ENCODE measurements around the gene LSMEM2.

LSMEM2 gene

DNA sequence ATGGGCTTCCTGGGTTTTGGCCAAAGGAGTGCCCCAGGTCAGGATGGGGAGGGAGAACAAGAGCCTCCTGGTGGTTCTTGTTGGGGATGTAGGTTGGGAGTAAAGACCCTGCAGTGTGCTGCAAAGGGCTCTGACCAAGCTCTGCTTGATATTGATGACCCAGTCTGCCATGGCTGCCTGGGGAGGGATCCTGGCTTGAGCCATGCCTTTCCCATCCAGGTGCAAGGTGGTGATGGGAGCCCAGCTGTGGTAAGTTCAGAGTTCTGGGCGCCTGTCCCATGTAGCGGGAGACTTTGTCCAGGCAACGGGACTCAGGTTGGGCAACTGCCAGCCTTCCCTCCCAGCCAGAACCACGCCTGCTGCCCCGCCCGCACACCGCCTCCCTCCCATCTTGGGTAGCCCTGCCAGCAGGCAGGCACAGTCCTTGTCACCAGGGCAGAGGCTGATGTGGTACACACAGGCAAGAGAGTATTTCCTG lies 40.3 kb upstream of the LSMEM2 start:
- Histone ChIP-seq H3K23ac (ENCODE audit: low read length) (no peak overlapping the region), H3K4me3 (ENCODE audit: low read length) (no peak overlapping the region), H2BK120ac (ENCODE audit: low read depth, low read length) (no peak overlapping the region), H3K18ac (ENCODE audit: low read length) (peak overlapping the region; percentile 11), H3K56ac (ENCODE audit: low read length) (peak overlapping the region; percentile 98), H3K27me3 (ENCODE audit: insufficient read depth, low read length, poor library complexity) (no peaks in the 10 kb centered on the region), H2AK5ac (ENCODE audit: low read length) (no peak overlapping the region), H3K79me2 (ENCODE audit: control insufficient read depth, insufficient read depth, low read length) (peaks cover 68% of the 10 kb centered on the region), H3K4me1 (ENCODE audit: control insufficient read depth, low read depth, low read length) (peaks cover 39% of the 10 kb centered on the region), H4K5ac (ENCODE audit: low read length) (no peak overlapping the region), H2BK15ac (replicated peaks; ENCODE audit: low read depth) (no peak overlapping the region), H3K4me2 (ENCODE audit: low read length) (no peak overlapping the region), H3K27ac (ENCODE audit: low read depth, low read length) (no peak overlapping the region), H3K4ac (ENCODE audit: low read depth, low read length) (peak overlapping the region; percentile 57), H4K8ac (ENCODE audit: low read depth, low read length) (no peak overlapping the region), H2BK5ac (ENCODE audit: low read length) (no peak overlapping the region), H3K9ac (ENCODE audit: low read length) (peak overlapping the region; percentile 98), H3K36me3 (ENCODE audit: control insufficient read depth, insufficient read depth, low read length) (no peaks in the 10 kb centered on the region), H3K79me1 (ENCODE audit: low read length) (peaks cover 36% of the 10 kb centered on the region)
- no CpG with 5 or more reads among the region's 7 CpGs for WGBS (ENCODE audit: extremely low coverage, insufficient coverage, low lambda C conversion rate)
- peak; percentile 57 for DNase-seq

DNA sequence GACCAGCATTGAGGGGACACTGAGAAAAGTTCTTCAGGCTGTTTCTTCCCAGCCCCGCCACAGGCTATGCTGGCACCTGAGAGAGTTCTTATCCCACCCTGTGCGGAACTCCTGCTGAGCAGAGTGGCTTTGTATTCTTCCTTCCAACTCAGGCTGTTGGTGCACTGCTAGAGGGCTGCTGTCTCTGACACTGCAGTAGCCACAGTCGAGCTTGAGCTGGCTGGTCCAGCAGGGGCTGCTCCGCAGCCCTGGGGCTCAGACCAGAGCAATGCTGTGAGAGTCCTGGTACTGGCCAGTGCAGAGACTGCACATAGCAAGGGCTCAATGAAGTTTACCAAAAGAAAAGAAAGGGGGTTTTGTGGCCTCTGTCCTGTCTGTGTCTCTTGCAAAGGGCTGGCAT lies 39.2 kb upstream of the LSMEM2 start:
- peaks cover 38% of the 10 kb centered on the region for H3K79me1 ChIP-seq (ENCODE audit: low read length)
- DNase-seq: no peak
- no peak overlapping the region for H2AK5ac ChIP-seq (ENCODE audit: low read length)
- no peak overlapping the region for H3K4me3 ChIP-seq (ENCODE audit: low read length)
- peaks cover 39% of the 10 kb centered on the region for H3K4me1 ChIP-seq (ENCODE audit: control insufficient read depth, low read depth, low read length)
- no peak overlapping the region for H2BK15ac ChIP-seq (replicated peaks; ENCODE audit: low read depth)
- no peaks in the 10 kb centered on the region for H3K27me3 ChIP-seq (ENCODE audit: insufficient read depth, low read length, poor library complexity)
- peak overlapping the region; percentile 19 for H3K9ac ChIP-seq (ENCODE audit: low read length)
- H2BK120ac ChIP-seq (ENCODE audit: low read depth, low read length): no peak overlapping the region
- no peak overlapping the region for H4K5ac ChIP-seq (ENCODE audit: low read length)
- peaks cover 76% of the 10 kb centered on the region for H3K79me2 ChIP-seq (ENCODE audit: control insufficient read depth, insufficient read depth, low read length)
- no peak overlapping the region for H4K8ac ChIP-seq (ENCODE audit: low read depth, low read length)
- H3K23ac ChIP-seq (ENCODE audit: low read length): peak overlapping the region; percentile 35
- no peak overlapping the region for H3K18ac ChIP-seq (ENCODE audit: low read length)
- H3K56ac ChIP-seq (ENCODE audit: low read length): peak overlapping the region; percentile 63
- H3K36me3 ChIP-seq (ENCODE audit: control insufficient read depth, insufficient read depth, low read length): no peaks in the 10 kb centered on the region
- no peak overlapping the region for H3K27ac ChIP-seq (ENCODE audit: low read depth, low read length)
- WGBS (ENCODE audit: extremely low coverage, insufficient coverage, low lambda C conversion rate): no CpG with 5 or more reads among the region's 4 CpGs
- no peak overlapping the region for H2BK5ac ChIP-seq (ENCODE audit: low read length)
- no peak overlapping the region for H3K4ac ChIP-seq (ENCODE audit: low read depth, low read length)
- no peak overlapping the region for H3K4me2 ChIP-seq (ENCODE audit: low read length)

DNA sequence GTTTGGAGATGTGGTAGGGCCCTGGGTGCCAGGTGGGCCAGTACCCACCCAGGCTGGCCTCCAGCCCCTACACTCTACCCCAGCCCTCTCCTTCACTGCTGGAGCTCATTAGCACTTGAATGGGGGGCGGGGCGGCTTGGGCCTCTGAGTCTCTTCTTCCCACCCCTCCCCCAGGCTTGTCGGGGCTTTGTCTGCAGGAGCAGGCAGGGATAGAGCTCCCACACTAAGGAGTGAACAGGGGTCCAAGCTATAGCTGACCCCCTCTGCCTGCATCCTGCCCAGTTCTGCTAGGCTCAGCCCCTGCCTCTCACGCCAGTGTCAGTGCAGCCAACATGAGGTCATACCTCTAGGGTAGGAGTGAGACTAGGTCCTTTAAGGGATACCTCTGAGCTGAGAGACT lies 37.7 kb upstream of the LSMEM2 start:
- H3K23ac ChIP-seq (ENCODE audit: low read length): no peak overlapping the region
- peaks cover 43% of the 10 kb centered on the region for H3K4me1 ChIP-seq (ENCODE audit: control insufficient read depth, low read depth, low read length)
- H3K56ac ChIP-seq (ENCODE audit: low read length): peak overlapping the region; percentile 83
- H2AK5ac ChIP-seq (ENCODE audit: low read length): peak overlapping the region; percentile 0
- peak overlapping the region; percentile 62 for H3K9ac ChIP-seq (ENCODE audit: low read length)
- H3K4me2 ChIP-seq (ENCODE audit: low read length): peak overlapping the region; percentile 43
- no peak overlapping the region for H2BK15ac ChIP-seq (replicated peaks; ENCODE audit: low read depth)
- H3K79me1 ChIP-seq (ENCODE audit: low read length): peaks cover 39% of the 10 kb centered on the region
- no peak overlapping the region for H4K5ac ChIP-seq (ENCODE audit: low read length)
- peak overlapping the region; percentile 95 for H2BK5ac ChIP-seq (ENCODE audit: low read length)
- DNase-seq: peak; percentile 91
- H4K8ac ChIP-seq (ENCODE audit: low read depth, low read length): no peak overlapping the region
- no peak overlapping the region for H2BK120ac ChIP-seq (ENCODE audit: low read depth, low read length)
- no peaks in the 10 kb centered on the region for H3K36me3 ChIP-seq (ENCODE audit: control insufficient read depth, insufficient read depth, low read length)
- H3K4ac ChIP-seq (ENCODE audit: low read depth, low read length): peak overlapping the region; percentile 82
- peak overlapping the region; percentile 68 for H3K27ac ChIP-seq (ENCODE audit: low read depth, low read length)
- H3K79me2 ChIP-seq (ENCODE audit: control insufficient read depth, insufficient read depth, low read length): peaks cover 77% of the 10 kb centered on the region
- H3K4me3 ChIP-seq (ENCODE audit: low read length): no peak overlapping the region
- no CpG with 5 or more reads among the region's 4 CpGs for WGBS (ENCODE audit: extremely low coverage, insufficient coverage, low lambda C conversion rate)
- no peaks in the 10 kb centered on the region for H3K27me3 ChIP-seq (ENCODE audit: insufficient read depth, low read length, poor library complexity)
- H3K18ac ChIP-seq (ENCODE audit: low read length): peak overlapping the region; percentile 29

DNA sequence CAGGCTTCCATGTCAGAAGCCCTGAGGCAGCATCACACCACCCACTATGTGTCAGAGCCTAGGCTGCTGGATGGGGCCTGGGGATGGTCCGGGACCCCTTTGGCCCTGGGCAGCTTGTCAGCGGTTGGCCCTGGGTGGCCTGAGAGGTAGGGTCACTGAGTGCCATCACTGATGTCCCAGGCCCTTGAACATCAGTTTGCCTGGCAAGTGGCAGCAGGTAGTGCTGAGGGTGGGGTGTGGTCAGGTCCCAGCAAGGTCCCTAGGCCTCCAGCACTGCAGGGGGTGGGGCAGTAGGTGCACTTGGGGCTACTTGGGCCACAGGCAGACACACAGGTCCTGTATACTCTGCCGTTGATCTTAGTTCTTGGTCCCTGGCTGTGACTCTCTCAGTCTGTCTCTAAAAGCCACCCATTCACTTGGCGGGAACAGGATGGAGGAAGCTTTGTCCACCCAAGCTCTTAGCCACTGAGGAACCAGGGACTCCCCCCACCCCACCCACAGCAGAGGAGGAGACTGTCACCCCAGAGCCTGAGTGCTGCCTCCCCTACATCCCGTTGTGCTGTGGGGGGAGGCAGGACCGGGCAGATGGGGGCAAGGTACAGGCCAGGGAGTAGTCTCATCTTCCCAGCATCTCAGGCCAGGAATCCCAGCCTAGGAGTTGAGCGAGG lies 37.0 kb upstream of the LSMEM2 start:
- Histone ChIP-seq H3K4me3 (ENCODE audit: low read length) (no peak overlapping the region), H3K18ac (ENCODE audit: low read length) (peak overlapping the region; percentile 29), H3K4me1 (ENCODE audit: control insufficient read depth, low read depth, low read length) (peaks cover 48% of the 10 kb centered on the region), H2BK15ac (replicated peaks; ENCODE audit: low read depth) (no peak overlapping the region), H3K36me3 (ENCODE audit: control insufficient read depth, insufficient read depth, low read length) (no peaks in the 10 kb centered on the region), H4K8ac (ENCODE audit: low read depth, low read length) (no peak overlapping the region), H2BK120ac (ENCODE audit: low read depth, low read length) (no peak overlapping the region), H3K23ac (ENCODE audit: low read length) (peak overlapping the region; percentile 54), H3K27me3 (ENCODE audit: insufficient read depth, low read length, poor library complexity) (no peaks in the 10 kb centered on the region), H3K56ac (ENCODE audit: low read length) (peak overlapping the region; percentile 83), H3K4ac (ENCODE audit: low read depth, low read length) (peak overlapping the region; percentile 82), H2AK5ac (ENCODE audit: low read length) (peak overlapping the region; percentile 0), H2BK5ac (ENCODE audit: low read length) (peak overlapping the region; percentile 95), H3K27ac (ENCODE audit: low read depth, low read length) (peak overlapping the region; percentile 68), H3K79me2 (ENCODE audit: control insufficient read depth, insufficient read depth, low read length) (peaks cover 70% of the 10 kb centered on the region), H3K79me1 (ENCODE audit: low read length) (peaks cover 36% of the 10 kb centered on the region), H3K9ac (ENCODE audit: low read length) (peak overlapping the region; percentile 62), H3K4me2 (ENCODE audit: low read length) (peak overlapping the region; percentile 10), H4K5ac (ENCODE audit: low read length) (no peak overlapping the region)
- no peak for DNase-seq
- WGBS (ENCODE audit: extremely low coverage, insufficient coverage, low lambda C conversion rate): no CpG with 5 or more reads among the region's 7 CpGs

DNA sequence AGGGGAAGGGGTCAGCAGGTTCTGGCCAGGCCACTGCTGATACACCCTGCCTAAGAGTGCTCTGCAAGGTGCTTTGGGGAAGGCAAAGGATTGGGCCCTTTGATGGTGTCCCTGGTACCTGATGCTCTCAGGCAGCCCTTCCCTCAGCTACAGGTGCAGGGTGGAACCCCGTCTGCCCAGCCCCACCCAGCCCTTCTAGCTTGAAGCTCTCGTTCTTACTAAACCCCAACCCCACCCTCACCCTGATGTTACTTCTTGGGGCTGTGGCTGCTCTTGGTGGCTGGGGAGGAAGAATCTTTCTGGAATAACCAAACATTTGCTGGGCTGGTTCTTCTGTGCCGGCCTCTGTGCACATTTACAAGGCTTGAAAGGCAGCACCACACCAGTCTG lies 36.5 kb upstream of the LSMEM2 start:
- Histone ChIP-seq H2AK5ac (ENCODE audit: low read length) (peak overlapping the region; percentile 0), H2BK120ac (ENCODE audit: low read depth, low read length) (no peak overlapping the region), H3K79me2 (ENCODE audit: control insufficient read depth, insufficient read depth, low read length) (peaks cover 69% of the 10 kb centered on the region), H3K4me2 (ENCODE audit: low read length) (no peak overlapping the region), H4K5ac (ENCODE audit: low read length) (no peak overlapping the region), H4K8ac (ENCODE audit: low read depth, low read length) (no peak overlapping the region), H3K36me3 (ENCODE audit: control insufficient read depth, insufficient read depth, low read length) (no peaks in the 10 kb centered on the region), H3K27me3 (ENCODE audit: insufficient read depth, low read length, poor library complexity) (no peaks in the 10 kb centered on the region), H3K4ac (ENCODE audit: low read depth, low read length) (no peak overlapping the region), H3K56ac (ENCODE audit: low read length) (peak overlapping the region; percentile 83), H3K23ac (ENCODE audit: low read length) (no peak overlapping the region), H3K4me1 (ENCODE audit: control insufficient read depth, low read depth, low read length) (peaks cover 49% of the 10 kb centered on the region), H2BK5ac (ENCODE audit: low read length) (no peak overlapping the region), H3K27ac (ENCODE audit: low read depth, low read length) (no peak overlapping the region), H2BK15ac (replicated peaks; ENCODE audit: low read depth) (no peak overlapping the region), H3K4me3 (ENCODE audit: low read length) (no peak overlapping the region), H3K9ac (ENCODE audit: low read length) (peak overlapping the region; percentile 62), H3K18ac (ENCODE audit: low read length) (no peak overlapping the region), H3K79me1 (ENCODE audit: low read length) (peaks cover 33% of the 10 kb centered on the region)
- DNase-seq: no peak
- WGBS (ENCODE audit: extremely low coverage, insufficient coverage, low lambda C conversion rate): no CpG with 5 or more reads among the region's 3 CpGs

Measured in mesendoderm (in vitro differentiated cells).